ENCODE measurements around the gene EBLN2. TPM values are rescaled to one million over a fixed set of nuclear protein-coding genes. Genes with fewer than 3 reads are reported as not detected.
A peak's percentile ranks its signal among the peaks of the same experiment; 100 is the strongest.

Gene EBLN2
- total RNA-seq, 1 donor: 8.6 TPM

GRCh38 chr3:73081140-73081539 lies 19.7 kb downstream of the EBLN2 start:
- TF ChIP-seq CTCF (IDR thresholded peaks at IDR 0.05; ENCODE audit: insufficient read depth, low read depth, low read length): no peak
- no peak overlapping the region for H3K4me3 ChIP-seq (ENCODE audit: low read depth, low read length)
- DNase-seq (ENCODE audit: low read depth): no peak

DNA sequence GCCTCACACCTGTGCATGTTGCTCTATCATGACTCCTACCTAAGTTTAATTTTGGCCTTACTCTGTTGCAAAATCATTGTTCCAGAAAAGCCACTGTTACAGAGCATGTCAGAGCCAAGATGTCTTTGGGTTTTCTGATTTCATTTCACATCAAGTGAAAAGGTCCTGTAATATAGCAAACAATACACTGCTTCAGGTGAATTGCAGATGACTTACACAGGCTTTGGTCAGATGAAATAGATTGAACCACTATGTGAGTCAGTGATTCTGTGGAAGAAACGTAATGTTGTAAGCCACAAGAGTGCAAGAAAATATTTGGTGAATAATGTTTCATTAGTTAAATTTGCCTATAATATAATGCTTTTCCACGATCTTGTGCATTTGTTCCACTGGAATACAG lies 22.7 kb downstream of the EBLN2 start:
- DNase-seq (ENCODE audit: low read depth): no peak
- H3K4me3 ChIP-seq (ENCODE audit: low read depth, low read length): no peak overlapping the region
- TF ChIP-seq CTCF (IDR thresholded peaks at IDR 0.05; ENCODE audit: insufficient read depth, low read depth, low read length): no peak

DNA sequence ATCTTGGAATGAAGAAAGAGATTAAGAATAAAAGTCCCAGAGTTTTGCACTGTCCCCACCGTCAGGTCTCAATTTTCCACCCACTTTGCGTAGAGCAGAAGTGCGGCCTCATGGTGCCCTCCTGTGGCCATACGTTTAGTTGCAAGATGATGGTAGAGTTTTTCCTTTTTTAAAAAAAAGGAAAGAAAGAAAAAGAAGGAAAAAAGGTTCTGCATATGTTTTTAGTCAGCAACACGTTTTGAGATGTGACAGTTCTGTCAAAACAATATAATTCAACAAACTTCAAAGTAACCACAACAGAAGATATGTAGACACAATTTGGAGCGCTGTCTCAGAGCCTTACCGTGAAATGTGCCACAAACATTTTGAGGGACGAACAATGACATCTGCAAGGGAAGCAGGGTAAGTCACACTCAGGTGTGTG lies 24.6 kb downstream of the EBLN2 start:
- peak; percentile 48 for DNase-seq (ENCODE audit: low read depth)
- H3K4me3 ChIP-seq (ENCODE audit: low read depth, low read length): no peak overlapping the region
- peak; percentile 70 for TF ChIP-seq CTCF (IDR thresholded peaks at IDR 0.05; ENCODE audit: insufficient read depth, low read depth, low read length)

DNA sequence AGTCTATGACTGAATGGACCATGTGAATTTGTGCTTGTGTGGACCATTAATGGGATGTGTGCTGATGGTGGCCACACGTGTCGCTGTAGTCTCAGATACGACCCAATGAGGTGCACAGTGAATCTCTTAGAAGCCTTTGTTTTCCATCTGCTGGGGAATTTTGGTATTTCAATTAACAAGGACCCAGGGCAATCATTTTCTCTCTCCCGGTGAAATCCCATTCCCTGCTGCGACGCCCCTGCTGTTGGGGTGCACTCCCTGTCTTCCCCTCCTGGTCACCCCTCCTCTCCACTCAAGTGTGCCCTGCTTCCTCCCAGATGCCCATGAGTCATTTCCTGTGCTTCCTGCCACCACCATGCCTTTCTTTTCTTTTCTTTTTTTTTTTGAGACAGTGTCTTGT lies 32.7 kb downstream of the EBLN2 start:
- no peak overlapping the region for H3K4me3 ChIP-seq (ENCODE audit: low read depth, low read length)
- TF ChIP-seq CTCF (IDR thresholded peaks at IDR 0.05; ENCODE audit: insufficient read depth, low read depth, low read length): no peak
- no peak for DNase-seq (ENCODE audit: low read depth)

DNA sequence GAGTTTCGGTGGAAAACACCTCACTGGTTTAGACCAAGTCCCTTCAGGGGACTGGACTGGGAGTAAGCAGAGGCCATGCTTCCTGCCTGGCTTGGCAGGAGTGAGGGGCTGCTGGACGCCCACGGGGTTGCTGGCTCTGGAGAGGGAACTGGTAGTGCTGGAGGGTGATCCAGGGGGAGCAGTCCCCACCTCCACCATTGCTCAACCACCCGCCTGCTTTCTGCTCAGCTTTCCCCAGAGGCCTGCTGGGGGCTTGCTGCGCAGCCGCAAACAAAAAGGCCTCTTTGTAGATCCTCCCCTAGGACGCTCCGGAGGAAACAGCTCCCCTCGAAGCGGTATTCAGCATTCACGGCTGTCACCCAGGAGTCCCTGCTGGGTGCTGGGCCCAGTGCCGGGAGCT lies 33.5 kb downstream of the EBLN2 start:
- TF ChIP-seq CTCF (IDR thresholded peaks at IDR 0.05; ENCODE audit: insufficient read depth, low read depth, low read length): no peak

GRCh38 chr3:73096169-73096568 lies 34.7 kb downstream of the EBLN2 start:
- no peak for TF ChIP-seq CTCF (IDR thresholded peaks at IDR 0.05; ENCODE audit: insufficient read depth, low read depth, low read length)
- DNase-seq (ENCODE audit: low read depth): no peak
- no peak overlapping the region for H3K4me3 ChIP-seq (ENCODE audit: low read depth, low read length)

More for the DNA sequence above, 33.5 kb downstream of the EBLN2 start:
- H3K4me3 ChIP-seq (ENCODE audit: low read depth, low read length): no peak overlapping the region
- DNase-seq (ENCODE audit: low read depth): no peak

- no peak for DNase-seq (ENCODE audit: low read depth)
- TF ChIP-seq CTCF (IDR thresholded peaks at IDR 0.05; ENCODE audit: insufficient read depth, low read depth, low read length): no peak
- H3K4me3 ChIP-seq (ENCODE audit: low read depth, low read length): no peak overlapping the region
These were observed 36.6 kb downstream of the EBLN2 start for GRCh38 chr3:73098026-73098425.

All from fibroblast of villous mesenchyme (primary cell).